Type B pancreatic cell (in vitro differentiated cells): ENCODE results near the gene IL1A. TPM values are rescaled to one million over a fixed set of nuclear protein-coding genes. Genes with fewer than 3 reads are reported as not detected.

ENCODE experiments used
- DNase-seq: peaks from one replicate; pipeline ENCODE4 v3.0.0; 2021; ENCODE audit warnings: mixed read lengths; ENCODE audit not compliant: unreplicated experiment; ENCODE audit errors: extremely low spot score
- H3K27ac Mint-ChIP-seq: 2 replicates; pipeline ENCODE4 v1.8.0; 2021; ENCODE audit warnings: mild to moderate bottlenecking, mixed read lengths
- H3K27me3 Mint-ChIP-seq: 2 replicates; pipeline ENCODE4 v1.8.0; 2021; ENCODE audit warnings: mixed read lengths
- H3K36me3 Mint-ChIP-seq: 2 replicates; pipeline ENCODE4 v1.8.0; 2021; ENCODE audit warnings: mixed read lengths
- H3K4me1 Mint-ChIP-seq: one replicate; pipeline ENCODE4 v1.8.0; 2021; ENCODE audit warnings: mixed read lengths; ENCODE audit not compliant: unreplicated experiment
- H3K4me3 Mint-ChIP-seq: 2 replicates; pipeline ENCODE4 v1.8.0; 2021; ENCODE audit warnings: mild to moderate bottlenecking, mixed read lengths
- H3K9me3 Mint-ChIP-seq: 2 replicates; pipeline ENCODE4 v1.8.0; 2021; ENCODE audit warnings: mixed read lengths
- CTCF ChIP-seq: fragments of 200-600 bp; sonication (generic); conservative IDR thresholded peaks from 2 replicates; pipeline ENCODE4 v1.5.0; 2021; ENCODE audit warnings: antibody characterized with exemption, mild to moderate bottlenecking
- total RNA-seq: library from RNA; stranded (reverse); gene quantifications from 2 replicates; pipeline ENCODE4 v1.2.1, GENCODE V29; 2021; ENCODE audit warnings: low replicate concordance

IL1A gene
- total RNA-seq, 1 donor from 2014 or later, result 0.60 TPM

GRCh38 chr2:112827604-112828185 lies 43.4 kb upstream of the IL1A start:
- Mint-ChIP-seq H3K36me3 (peaks cover 4% of the 10 kb centered on the region), H3K9me3 (peaks cover 4% of the 10 kb centered on the region), H3K4me3 (no peak overlapping the region), H3K27ac (no peak overlapping the region), H3K27me3 (peaks cover 13% of the 10 kb centered on the region), H3K4me1 (peaks cover 14% of the 10 kb centered on the region)
- no peak for DNase-seq
- no peak for TF ChIP-seq CTCF

- no peak for DNase-seq
- Mint-ChIP-seq H3K4me3 (no peak overlapping the region), H3K9me3 (peaks cover 4% of the 10 kb centered on the region), H3K27me3 (peaks cover 19% of the 10 kb centered on the region), H3K27ac (no peak overlapping the region), H3K36me3 (peaks cover 4% of the 10 kb centered on the region), H3K4me1 (peaks cover 14% of the 10 kb centered on the region)
- TF ChIP-seq CTCF, result no peak
These were observed 42.7 kb upstream of the IL1A start for GRCh38 chr2:112827009-112827408.

GRCh38 chr2:112825706-112826105 lies 41.4 kb upstream of the IL1A start:
- Mint-ChIP-seq H3K36me3 (peaks cover 4% of the 10 kb centered on the region), H3K4me1 (peaks cover 14% of the 10 kb centered on the region), H3K9me3 (peaks cover 4% of the 10 kb centered on the region), H3K4me3 (no peak overlapping the region), H3K27ac (no peak overlapping the region), H3K27me3 (peaks cover 27% of the 10 kb centered on the region)
- no peak for TF ChIP-seq CTCF
- DNase-seq, result no peak

- Mint-ChIP-seq H3K27me3 (peaks cover 27% of the 10 kb centered on the region), H3K36me3 (peaks cover 4% of the 10 kb centered on the region), H3K4me3 (no peak overlapping the region)
These were observed 40.4 kb upstream of the IL1A start for GRCh38 chr2:112824694-112825085.

GRCh38 chr2:112821682-112822081 lies 37.4 kb upstream of the IL1A start:
- H3K36me3 Mint-ChIP-seq, result peaks cover 4% of the 10 kb centered on the region
- DNase-seq, result no peak
- H3K4me3 Mint-ChIP-seq, result no peak overlapping the region
- peaks cover 20% of the 10 kb centered on the region for H3K27me3 Mint-ChIP-seq
- no peak overlapping the region for H3K27ac Mint-ChIP-seq
- H3K9me3 Mint-ChIP-seq, result no peaks in the 10 kb centered on the region
- H3K4me1 Mint-ChIP-seq, result peaks cover 15% of the 10 kb centered on the region
- TF ChIP-seq CTCF, result no peak

More at GRCh38 chr2:112824694-112825085, 40.4 kb upstream of the IL1A start:
- Mint-ChIP-seq H3K27ac (no peak overlapping the region), H3K4me1 (peaks cover 14% of the 10 kb centered on the region), H3K9me3 (peaks cover 4% of the 10 kb centered on the region)
- DNase-seq, result no peak
- TF ChIP-seq CTCF, result no peak

GRCh38 chr2:112821142-112821541 lies 36.8 kb upstream of the IL1A start:
- Mint-ChIP-seq H3K27ac (no peak overlapping the region), H3K4me1 (peaks cover 15% of the 10 kb centered on the region), H3K9me3 (no peaks in the 10 kb centered on the region), H3K36me3 (peaks cover 4% of the 10 kb centered on the region), H3K27me3 (peaks cover 20% of the 10 kb centered on the region), H3K4me3 (no peak overlapping the region)
- no peak for TF ChIP-seq CTCF
- no peak for DNase-seq
